ENCODE results near the gene CLK3. TPM values are rescaled to one million over a fixed set of nuclear protein-coding genes. Genes with fewer than 3 reads are reported as not detected.

CLK3 gene
- total and polyA plus RNA-seq, 2 of the 13 experiments (the other 11 are each of a cell fraction or from before 2014, with no cell fraction given): 41.5 to 82.0 TPM

DNA sequence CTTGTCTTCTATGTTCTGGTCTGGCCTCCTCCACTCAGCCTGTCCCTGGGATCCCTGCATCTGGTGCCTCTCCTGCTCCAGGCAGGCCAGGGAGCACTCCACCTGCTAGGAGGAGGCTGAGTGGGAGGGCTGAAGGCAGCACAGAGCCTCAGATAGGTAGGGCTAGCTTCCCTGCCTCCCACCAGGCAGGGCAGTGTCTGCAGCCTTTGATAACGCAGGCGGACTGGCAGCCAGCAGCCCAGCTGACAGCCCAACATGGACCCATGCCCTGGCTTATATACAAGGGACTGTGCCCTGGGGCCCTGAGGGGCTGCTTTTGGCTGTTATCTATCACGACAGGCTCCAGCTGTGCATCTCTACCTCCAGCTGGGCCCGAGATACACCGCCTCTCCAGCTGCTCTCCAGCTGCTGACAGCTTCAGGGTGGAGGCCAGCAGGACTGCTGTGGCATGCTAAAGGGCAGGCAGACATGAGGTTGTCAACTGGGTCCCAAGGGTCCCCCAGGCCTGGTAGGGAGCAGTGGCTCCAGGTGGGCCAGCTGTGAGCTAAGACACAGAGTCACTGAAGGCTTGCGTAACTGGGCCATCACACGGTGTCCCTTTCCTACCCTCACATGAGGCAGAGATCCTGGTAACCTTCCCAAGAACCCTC, 5.2 kb upstream of the CLK3 start (continued):
- TF ChIP-seq, protein P1, sequence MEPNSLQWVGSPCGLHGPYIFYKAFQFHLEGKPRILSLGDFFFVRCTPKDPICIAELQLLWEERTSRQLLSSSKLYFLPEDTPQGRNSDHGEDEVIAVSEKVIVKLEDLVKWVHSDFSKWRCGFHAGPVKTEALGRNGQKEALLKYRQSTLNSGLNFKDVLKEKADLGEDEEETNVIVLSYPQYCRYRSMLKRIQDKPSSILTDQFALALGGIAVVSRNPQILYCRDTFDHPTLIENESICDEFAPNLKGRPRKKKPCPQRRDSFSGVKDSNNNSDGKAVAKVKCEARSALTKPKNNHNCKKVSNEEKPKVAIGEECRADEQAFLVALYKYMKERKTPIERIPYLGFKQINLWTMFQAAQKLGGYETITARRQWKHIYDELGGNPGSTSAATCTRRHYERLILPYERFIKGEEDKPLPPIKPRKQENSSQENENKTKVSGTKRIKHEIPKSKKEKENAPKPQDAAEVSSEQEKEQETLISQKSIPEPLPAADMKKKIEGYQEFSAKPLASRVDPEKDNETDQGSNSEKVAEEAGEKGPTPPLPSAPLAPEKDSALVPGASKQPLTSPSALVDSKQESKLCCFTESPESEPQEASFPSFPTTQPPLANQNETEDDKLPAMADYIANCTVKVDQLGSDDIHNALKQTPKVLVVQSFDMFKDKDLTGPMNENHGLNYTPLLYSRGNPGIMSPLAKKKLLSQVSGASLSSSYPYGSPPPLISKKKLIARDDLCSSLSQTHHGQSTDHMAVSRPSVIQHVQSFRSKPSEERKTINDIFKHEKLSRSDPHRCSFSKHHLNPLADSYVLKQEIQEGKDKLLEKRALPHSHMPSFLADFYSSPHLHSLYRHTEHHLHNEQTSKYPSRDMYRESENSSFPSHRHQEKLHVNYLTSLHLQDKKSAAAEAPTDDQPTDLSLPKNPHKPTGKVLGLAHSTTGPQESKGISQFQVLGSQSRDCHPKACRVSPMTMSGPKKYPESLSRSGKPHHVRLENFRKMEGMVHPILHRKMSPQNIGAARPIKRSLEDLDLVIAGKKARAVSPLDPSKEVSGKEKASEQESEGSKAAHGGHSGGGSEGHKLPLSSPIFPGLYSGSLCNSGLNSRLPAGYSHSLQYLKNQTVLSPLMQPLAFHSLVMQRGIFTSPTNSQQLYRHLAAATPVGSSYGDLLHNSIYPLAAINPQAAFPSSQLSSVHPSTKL (CRISPR knock-in tag; IDR thresholded peaks at IDR 0.05): no peak
- peak; percentile 68 for TF ChIP-seq ZNF263 (CRISPR knock-in tag; IDR thresholded peaks at IDR 0.05)
- TF ChIP-seq, protein P2, sequence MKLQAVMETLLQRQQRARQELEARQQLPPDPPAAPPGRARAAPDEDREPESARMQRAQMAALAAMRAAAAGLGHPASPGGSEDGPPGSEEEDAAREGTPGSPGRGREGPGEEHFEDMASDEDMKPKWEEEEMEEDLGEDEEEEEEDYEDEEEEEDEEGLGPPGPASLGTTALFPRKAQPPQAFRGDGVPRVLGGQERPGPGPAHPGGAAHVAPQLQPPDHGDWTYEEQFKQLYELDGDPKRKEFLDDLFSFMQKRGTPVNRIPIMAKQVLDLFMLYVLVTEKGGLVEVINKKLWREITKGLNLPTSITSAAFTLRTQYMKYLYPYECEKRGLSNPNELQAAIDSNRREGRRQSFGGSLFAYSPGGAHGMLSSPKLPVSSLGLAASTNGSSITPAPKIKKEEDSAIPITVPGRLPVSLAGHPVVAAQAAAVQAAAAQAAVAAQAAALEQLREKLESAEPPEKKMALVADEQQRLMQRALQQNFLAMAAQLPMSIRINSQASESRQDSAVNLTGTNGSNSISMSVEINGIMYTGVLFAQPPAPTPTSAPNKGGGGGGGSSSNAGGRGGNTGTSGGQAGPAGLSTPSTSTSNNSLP (IDR thresholded peaks at IDR 0.05; ENCODE audit: low read depth, low read length): no peak
- TF ChIP-seq, protein P3, sequence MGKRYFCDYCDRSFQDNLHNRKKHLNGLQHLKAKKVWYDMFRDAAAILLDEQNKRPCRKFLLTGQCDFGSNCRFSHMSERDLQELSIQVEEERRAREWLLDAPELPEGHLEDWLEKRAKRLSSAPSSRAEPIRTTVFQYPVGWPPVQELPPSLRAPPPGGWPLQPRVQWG (CRISPR knock-in tag; IDR thresholded peaks at IDR 0.05; ENCODE audit: borderline replicate concordance, low read depth): no peak
- no peak for TF ChIP-seq MLX (CRISPR knock-in tag; IDR thresholded peaks at IDR 0.05)
